Thyroid gland (tissue), 4 donors: ENCODE measurements around the gene KIF18B.

ENCODE experiments used
- POLR2A ChIP-seq, 2 donors: fragments of 450-650 bp; IDR thresholded peaks; one replicate each; pipeline ENCODE4 v1.6.1; 2017; ENCODE audit warnings: antibody characterized with exemption in 2 of 2, mild to moderate bottlenecking in 2 of 2, moderate library complexity in 1 of 2
- TF ChIP-seq, protein P1 (sequence below), 6 experiments: fragments of 200-600 bp in 3 of 6; fragments of 450-650 bp in 3 of 6; sonication (generic) in 3 of 6; IDR thresholded peaks; one replicate each; pipeline ENCODE4 v1.5.1; 2016 to 2019; ENCODE audit warnings: antibody characterized with exemption in 6 of 6, mild to moderate bottlenecking in 2 of 6, inconsistent platforms in 1 of 6, moderate library complexity in 1 of 6

DNA sequence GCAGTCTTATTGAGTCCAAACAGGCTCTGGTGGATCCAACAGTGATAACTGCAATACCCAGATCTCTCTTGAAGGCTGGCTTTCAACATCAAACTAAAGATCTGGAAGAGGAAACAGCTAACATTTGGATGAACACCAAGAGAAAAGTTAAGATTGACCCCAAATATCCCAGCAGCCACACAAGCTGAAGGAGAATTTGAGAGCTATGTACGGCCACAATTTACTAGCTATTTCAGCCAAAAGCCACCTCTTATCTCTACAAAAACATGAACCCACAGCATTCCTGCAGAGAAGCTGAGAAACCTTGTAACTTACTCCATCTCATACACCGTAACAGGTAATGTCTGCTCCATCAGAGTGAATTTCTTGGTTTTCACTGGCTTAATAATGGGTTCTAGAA, 62.6 kb downstream of the KIF18B start:
- TF ChIP-seq, protein P1, sequence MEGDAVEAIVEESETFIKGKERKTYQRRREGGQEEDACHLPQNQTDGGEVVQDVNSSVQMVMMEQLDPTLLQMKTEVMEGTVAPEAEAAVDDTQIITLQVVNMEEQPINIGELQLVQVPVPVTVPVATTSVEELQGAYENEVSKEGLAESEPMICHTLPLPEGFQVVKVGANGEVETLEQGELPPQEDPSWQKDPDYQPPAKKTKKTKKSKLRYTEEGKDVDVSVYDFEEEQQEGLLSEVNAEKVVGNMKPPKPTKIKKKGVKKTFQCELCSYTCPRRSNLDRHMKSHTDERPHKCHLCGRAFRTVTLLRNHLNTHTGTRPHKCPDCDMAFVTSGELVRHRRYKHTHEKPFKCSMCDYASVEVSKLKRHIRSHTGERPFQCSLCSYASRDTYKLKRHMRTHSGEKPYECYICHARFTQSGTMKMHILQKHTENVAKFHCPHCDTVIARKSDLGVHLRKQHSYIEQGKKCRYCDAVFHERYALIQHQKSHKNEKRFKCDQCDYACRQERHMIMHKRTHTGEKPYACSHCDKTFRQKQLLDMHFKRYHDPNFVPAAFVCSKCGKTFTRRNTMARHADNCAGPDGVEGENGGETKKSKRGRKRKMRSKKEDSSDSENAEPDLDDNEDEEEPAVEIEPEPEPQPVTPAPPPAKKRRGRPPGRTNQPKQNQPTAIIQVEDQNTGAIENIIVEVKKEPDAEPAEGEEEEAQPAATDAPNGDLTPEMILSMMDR (IDR thresholded peaks at IDR 0.05), result no peak
- TF ChIP-seq POLR2A (IDR thresholded peaks at IDR 0.05), result no peak
